Tibial nerve (tissue), 4 donors: Measurements from ENCODE around the gene ANKRD37.
A peak's percentile ranks its signal among the peaks of the same experiment; 100 is the strongest.

Experiments
- EP300 ChIP-seq, 2 donors: sonication (generic); formaldehyde crosslinking; IDR thresholded peaks; one replicate each; pipeline ENCODE4 v1.6.1; 2017; ENCODE audit warnings: antibody characterized with exemption in 2 of 2, mild to moderate bottlenecking in 1 of 2
- TF ChIP-seq, protein P1 (sequence below), 5 experiments: fragments of 200-600 bp in 3 of 5; fragments of 450-650 bp in 2 of 5; sonication (generic) in 3 of 5; IDR thresholded peaks; one replicate each; pipeline ENCODE4 v1.5.1; 2016 to 2019; ENCODE audit warnings: antibody characterized with exemption in 5 of 5, mild to moderate bottlenecking in 3 of 5, moderate library complexity in 2 of 5

DNA sequence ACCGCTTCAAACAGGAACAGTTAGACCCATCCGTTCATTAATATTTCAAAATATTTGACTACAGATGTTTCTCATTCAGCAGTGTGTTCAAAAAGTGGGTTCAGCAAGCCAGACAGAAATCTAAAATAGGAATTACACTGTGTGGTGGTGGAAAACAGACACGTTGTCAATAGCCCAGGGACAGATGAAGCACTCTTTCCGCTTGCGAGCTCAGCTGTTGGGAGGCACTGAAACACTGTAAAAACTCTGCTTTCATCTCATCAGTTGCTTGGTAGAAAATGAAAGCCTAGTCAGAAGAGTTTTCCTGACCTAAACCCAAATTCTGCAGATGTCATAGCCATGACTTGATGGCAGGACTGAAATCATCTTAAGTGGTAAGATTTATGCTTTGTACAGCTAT, 39.4 kb upstream of the ANKRD37 start:
- TF ChIP-seq EP300 (IDR thresholded peaks at IDR 0.05), result peak in 1 of 2 donors; percentile 38
- TF ChIP-seq, protein P1, sequence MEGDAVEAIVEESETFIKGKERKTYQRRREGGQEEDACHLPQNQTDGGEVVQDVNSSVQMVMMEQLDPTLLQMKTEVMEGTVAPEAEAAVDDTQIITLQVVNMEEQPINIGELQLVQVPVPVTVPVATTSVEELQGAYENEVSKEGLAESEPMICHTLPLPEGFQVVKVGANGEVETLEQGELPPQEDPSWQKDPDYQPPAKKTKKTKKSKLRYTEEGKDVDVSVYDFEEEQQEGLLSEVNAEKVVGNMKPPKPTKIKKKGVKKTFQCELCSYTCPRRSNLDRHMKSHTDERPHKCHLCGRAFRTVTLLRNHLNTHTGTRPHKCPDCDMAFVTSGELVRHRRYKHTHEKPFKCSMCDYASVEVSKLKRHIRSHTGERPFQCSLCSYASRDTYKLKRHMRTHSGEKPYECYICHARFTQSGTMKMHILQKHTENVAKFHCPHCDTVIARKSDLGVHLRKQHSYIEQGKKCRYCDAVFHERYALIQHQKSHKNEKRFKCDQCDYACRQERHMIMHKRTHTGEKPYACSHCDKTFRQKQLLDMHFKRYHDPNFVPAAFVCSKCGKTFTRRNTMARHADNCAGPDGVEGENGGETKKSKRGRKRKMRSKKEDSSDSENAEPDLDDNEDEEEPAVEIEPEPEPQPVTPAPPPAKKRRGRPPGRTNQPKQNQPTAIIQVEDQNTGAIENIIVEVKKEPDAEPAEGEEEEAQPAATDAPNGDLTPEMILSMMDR (IDR thresholded peaks at IDR 0.05), result no peak
